Activated T-helper 1 cell treated with anti-CD3 and anti-CD28 coated beads, Interleukin-2, amount 50 U/mL, for 16 hours (primary cell): ENCODE data around the gene PAPPA.

Source experiments
- DNase-seq, 2 donors: peaks; one replicate each; pipeline ENCODE4 v3.0.0-alpha.2; 2020; ENCODE audit warnings: low read depth in 1 of 2, low spot score in 1 of 2

Gene PAPPA

DNA sequence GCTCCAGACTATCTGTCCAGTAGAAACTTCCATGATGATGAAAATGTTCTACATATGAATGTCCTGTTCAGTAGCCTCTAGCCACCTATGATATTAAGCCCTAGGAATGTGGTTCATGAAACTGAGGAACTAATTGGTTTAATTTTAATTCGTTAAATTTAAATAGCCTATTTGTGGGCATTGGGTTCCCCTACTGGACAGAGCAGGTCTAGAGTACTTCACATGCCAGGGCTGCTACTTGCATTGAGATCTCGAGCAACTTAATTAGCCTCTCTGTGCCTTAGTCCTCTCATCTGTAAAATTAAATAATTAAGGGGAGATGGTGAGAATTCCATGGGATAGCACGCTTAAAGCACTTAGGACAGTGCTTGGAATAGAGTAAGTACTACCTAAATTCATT is 160.0 kb downstream of the PAPPA start:
- DNase-seq = no peak

- DNase-seq = no peak
Measured at GRCh38 chr9:116316246-116316645, 162.7 kb downstream of the PAPPA start.

DNA sequence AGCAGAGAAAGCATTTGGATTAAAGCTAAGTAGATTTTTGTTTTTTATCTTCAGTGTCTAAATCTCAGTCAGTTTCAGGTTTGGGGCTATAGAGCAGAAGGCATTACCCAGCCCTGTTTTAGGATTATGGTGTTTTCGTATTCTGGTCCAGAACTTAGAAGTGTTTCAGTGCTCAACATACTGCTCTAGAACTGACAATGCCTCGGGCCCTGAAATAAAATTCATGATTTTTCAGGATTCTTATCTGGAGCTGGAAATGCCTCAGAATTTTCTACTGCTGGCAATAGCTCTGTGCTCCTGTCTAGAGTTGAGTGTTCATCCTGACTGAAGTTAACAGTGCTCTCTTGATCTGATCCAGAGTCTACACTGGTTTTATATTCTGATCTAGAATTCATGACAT is 163.9 kb downstream of the PAPPA start:
- no peak for DNase-seq

- no peak for DNase-seq
Measured at GRCh38 chr9:116318468-116319374, 165.1 kb downstream of the PAPPA start.

GRCh38 chr9:116319480-116319879 is 165.9 kb downstream of the PAPPA start:
- DNase-seq = no peak

GRCh38 chr9:116320290-116320689 is 166.7 kb downstream of the PAPPA start:
- DNase-seq = no peak

- no peak for DNase-seq
Measured at GRCh38 chr9:116322521-116322920, 168.9 kb downstream of the PAPPA start.

- DNase-seq = no peak
Measured at GRCh38 chr9:116323012-116323411, 169.4 kb downstream of the PAPPA start.

GRCh38 chr9:116323571-116323970 is 170.0 kb downstream of the PAPPA start:
- DNase-seq = no peak

DNA sequence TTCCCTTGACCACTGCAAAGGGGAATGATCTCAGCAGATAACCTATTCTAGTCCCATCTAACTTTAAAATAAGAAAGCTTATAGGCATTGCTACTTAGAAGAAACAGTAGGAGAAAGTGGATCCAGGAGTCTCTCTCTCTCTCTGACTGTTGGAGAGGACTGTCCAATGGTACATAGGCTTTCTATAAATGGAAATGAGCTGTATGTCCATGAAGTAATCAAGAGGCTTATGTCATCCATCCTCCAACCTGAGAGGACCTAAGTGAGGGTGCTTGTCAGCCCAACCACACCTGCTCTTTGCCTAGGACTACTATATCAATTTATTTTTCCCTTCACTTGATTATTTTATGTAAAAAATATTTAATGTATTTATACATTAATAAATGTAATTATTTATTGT is 172.3 kb downstream of the PAPPA start:
- no peak for DNase-seq

DNA sequence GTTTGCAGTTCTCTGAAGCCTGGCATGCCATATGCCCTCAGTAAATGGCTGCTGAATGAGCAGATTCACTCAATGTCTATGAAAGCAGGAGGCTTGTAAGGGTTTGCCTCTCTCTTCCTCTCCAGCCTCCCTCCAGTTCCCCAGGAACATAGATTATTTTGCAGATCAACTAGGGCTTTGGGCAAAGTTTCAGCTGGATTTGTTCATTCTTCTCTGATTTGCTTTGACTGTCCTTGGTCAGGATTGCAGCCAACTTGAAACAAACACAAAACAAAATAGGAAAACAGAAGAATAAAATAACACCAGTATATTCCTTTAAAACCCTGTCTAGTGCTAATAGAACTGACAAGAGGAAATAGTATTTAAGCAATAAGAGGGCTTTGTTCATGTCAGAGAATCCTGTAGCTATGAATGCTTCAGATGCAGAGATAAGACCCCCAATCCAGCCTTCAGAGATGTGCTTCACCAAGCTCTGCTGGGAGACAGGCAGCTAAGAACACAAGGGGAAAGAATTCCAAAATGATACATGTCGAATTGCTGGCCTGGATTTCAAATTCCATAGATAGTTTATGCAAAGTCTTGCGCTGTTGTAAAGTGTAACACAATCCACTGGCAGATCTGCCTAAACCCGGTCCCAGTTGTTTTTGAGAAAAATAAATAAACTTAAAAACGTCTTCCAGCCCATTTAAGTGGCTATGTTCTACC is 174.3 kb downstream of the PAPPA start:
- no peak for DNase-seq

- no peak for DNase-seq
Measured at GRCh38 chr9:116329470-116329869, 175.9 kb downstream of the PAPPA start.

DNA sequence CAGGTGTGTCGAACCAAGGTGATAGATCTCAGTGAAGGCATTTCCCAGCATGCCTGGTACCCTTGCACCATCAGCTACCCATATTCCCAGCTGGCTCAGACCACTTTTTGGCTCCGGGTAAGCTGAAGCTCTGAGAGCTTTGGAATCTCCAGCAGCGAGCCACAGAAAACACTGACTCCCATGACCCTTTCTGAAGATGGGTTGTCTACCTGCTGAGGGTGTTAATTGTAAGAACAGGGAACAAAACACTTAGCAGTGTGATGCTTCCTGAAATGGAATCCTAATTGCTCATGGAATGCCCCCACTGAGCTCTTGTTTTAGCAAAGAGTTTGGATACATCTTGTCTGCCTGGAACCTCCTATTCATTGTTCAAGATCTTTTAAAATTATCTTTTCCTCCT is 177.7 kb downstream of the PAPPA start:
- DNase-seq = no peak

DNA sequence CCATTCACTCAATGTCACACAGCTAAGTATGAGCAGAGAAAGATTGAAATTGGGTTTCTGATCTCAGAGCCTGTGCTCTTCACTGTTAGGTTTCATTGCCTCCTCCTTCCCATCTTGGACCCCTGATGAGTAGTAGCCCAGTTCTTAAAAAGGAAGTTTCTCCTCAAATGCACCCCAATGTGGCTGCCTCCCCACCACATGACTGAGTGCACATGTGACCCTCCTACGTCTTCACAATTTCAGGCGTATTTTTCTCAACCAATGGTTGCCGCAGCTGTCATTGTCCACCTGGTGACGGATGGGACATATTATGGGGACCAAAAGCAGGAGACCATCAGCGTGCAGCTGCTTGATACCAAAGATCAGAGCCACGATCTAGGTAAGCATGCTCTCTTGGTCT is 178.5 kb downstream of the PAPPA start:
- no peak for DNase-seq

DNA sequence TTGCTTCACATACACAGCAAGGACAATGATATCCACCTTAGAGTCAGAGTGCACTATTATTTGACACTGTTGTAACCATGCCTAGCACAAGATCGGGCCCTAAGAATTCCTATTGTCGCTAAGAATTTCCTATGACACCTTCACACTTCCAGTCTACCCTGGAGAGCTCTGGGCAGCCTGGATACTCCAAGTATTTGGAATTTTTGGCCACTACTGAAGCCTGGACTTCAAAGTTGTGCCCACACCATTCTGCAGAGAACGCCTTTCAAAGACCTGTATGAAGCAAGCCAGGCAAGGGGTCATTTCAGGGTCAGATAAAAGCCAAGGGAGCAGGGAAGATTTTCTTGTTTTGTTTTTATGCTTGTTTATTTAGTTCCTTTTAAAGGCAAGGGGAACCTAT is 179.7 kb downstream of the PAPPA start:
- no peak for DNase-seq

DNA sequence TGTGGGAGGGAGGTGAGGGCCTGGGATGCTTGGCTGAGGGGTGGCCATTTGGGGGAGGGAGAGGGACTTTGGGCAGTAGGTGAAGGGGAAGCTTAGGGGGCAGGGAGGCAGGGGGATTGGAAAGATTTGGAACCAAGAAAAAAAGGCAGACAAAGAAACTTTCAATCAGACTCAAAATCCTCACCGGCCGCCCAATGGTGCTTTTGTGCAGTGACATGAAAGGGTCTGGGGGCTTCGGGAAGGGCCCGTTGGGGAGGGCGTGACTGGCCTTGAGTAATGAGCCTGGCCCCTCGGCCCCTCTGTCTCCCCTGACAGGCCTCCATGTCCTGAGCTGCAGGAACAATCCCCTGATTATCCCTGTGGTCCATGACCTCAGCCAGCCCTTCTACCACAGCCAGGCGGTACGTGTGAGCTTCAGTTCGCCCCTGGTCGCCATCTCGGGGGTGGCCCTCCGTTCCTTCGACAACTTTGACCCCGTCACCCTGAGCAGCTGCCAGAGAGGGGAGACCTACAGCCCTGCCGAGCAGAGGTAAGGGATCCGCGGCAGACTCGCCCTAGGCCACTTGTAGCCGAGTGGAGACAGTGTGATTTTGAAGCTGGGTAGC is 181.1 kb downstream of the PAPPA start:
- no peak for DNase-seq

GRCh38 chr9:116335392-116335791 is 181.8 kb downstream of the PAPPA start:
- no peak for DNase-seq

DNA sequence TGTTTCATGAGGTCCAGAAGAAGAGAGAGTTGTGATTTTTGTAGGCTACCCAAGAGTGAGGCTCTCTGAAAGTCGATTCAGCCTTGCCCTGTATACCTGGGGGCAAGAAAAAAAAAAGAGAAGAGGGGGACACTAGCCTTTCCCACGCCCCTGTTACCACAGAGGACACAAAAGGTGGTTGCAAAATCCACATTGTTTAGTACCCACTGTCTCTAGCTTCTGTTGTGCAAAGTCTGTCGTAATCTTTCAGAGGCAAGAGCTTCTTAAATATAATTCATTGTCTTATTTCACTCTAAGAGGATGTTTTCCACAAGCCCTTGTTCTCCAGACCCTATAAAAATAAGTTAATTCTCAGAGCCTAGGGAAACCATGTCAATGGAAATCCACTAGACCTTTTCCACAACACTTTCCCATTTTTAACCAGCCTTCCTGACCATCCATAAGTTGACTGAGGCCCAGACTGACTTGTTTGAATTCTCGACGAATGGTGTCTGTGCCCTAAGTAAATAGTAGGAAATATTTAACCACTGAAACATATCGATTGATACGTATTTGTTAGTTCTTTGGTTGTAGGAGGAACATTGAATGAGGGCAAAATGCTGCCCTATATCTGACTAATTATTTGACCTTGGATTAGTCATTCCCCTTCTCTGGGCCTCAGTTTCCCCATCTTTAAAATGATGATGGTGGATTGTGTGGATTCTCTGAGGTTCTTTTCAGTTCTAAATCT is 182.7 kb downstream of the PAPPA start:
- DNase-seq = no peak

GRCh38 chr9:116337015-116337414 is 183.4 kb downstream of the PAPPA start:
- DNase-seq = no peak

- no peak for DNase-seq
Measured at GRCh38 chr9:116340270-116340669, 186.7 kb downstream of the PAPPA start.

DNA sequence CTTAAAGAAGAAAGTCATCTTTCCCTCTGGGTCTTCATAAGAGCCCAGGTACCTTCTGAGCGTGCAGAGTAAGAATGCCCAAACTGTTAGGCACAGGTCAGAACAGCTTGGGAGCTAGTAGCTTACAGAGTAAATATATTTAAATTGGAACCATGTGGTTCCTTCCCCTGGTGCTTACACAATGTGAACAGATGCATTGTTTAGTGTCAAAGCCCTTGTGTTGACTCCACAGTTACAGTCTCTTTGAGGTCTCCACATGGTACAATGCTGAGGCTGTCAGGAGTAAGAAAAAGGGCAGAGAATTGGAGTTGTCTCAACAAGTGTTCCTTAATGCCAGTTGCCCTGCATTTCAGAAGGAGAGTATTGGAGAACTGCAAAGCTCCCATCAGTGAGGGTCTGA is 188.5 kb downstream of the PAPPA start:
- DNase-seq = no peak
